CD4-positive, alpha-beta T cell (primary cell): ENCODE measurements around the gene TLE1. TPM values are rescaled to one million over a fixed set of nuclear protein-coding genes. Genes with fewer than 3 reads are reported as not detected.
A peak's percentile ranks its signal among the peaks of the same experiment; 100 is the strongest.

Source experiments
- ATAC-seq: fragments of 200-7000 bp; cut with Tn5 transposase; one replicate; pipeline ENCODE4 v1.10.0; 2022; ENCODE audit warnings: mild to moderate bottlenecking; ENCODE audit not compliant: poor library complexity
- CTCF ChIA-PET: fragments of 350-600 bp; sonication (Branson Sonifier 250); formaldehyde crosslinking; loops from one replicate; lab custom pipeline; 2021; ENCODE audit warnings: antibody characterized with exemption, inconsistent platforms; lab: Charles Lee
- POLR2A ChIA-PET: fragments of 350-600 bp; sonication (Branson Sonifier 250); formaldehyde crosslinking; loops from one replicate; lab custom pipeline; 2021; ENCODE audit warnings: antibody characterized with exemption, inconsistent platforms; lab: Charles Lee
- DNase-seq, 14 experiments: peaks; one replicate each; pipeline ENCODE4 v3.0.0-alpha.2; 2013 to 2020; ENCODE audit warnings: mixed read lengths in 2 of 14
- H3K27ac ChIP-seq, 2 donors: one replicate each; pipeline versions ENCODE4 v1.5.1 to v1.7.0; 2013; ENCODE audit warnings: low read length in 2 of 2, low read depth in 1 of 2, mild to moderate bottlenecking in 1 of 2
- H3K27me3 ChIP-seq, 2 experiments: 1 replicate in 1 of 2; 2 replicates in 1 of 2; pipeline versions ENCODE4 v1.6.1 to v1.7.0; 2013; ENCODE audit warnings: low read length in 2 of 2, control low read depth in 1 of 2, mild to moderate bottlenecking in 1 of 2, moderate library complexity in 1 of 2; ENCODE audit not compliant: insufficient read depth in 2 of 2, control insufficient read depth in 1 of 2
- H3K36me3 ChIP-seq: one replicate; pipeline ENCODE4 v1.6.1; 2013; ENCODE audit warnings: low read length, control low read depth; ENCODE audit not compliant: insufficient read depth
- H3K4me1 ChIP-seq: one replicate; pipeline ENCODE4 v1.6.1; 2013; ENCODE audit warnings: low read length, control low read depth; ENCODE audit not compliant: insufficient read depth
- H3K4me3 ChIP-seq: one replicate; pipeline ENCODE4 v1.5.1; 2013; ENCODE audit warnings: mild to moderate bottlenecking, low read length, moderate library complexity
- H3K9me3 ChIP-seq, 2 experiments: 1 replicate in 1 of 2; 2 replicates in 1 of 2; pipeline versions ENCODE4 v1.6.1 to v1.7.0; 2013; ENCODE audit warnings: low read length in 2 of 2, mild to moderate bottlenecking in 2 of 2, control low read depth in 1 of 2, moderate library complexity in 1 of 2; ENCODE audit not compliant: control insufficient read depth in 1 of 2, insufficient read depth in 1 of 2
- H3K27ac Mint-ChIP-seq: one replicate; pipeline ENCODE4 v1.8.0; 2020; ENCODE audit warnings: mixed read lengths
- H3K27me3 Mint-ChIP-seq: one replicate; pipeline ENCODE4 v1.8.0; 2021; ENCODE audit warnings: mixed read lengths
- H3K36me3 Mint-ChIP-seq: one replicate; pipeline ENCODE4 v1.8.0; 2021; ENCODE audit warnings: low read depth, mixed read lengths
- H3K4me1 Mint-ChIP-seq: one replicate; pipeline ENCODE4 v1.8.0; 2021; ENCODE audit warnings: low read depth, mixed read lengths
- H3K4me3 Mint-ChIP-seq: one replicate; pipeline ENCODE4 v1.8.0; 2020; ENCODE audit warnings: mild to moderate bottlenecking, mixed read lengths
- H3K9me3 Mint-ChIP-seq: one replicate; pipeline ENCODE4 v1.8.0; 2020; ENCODE audit warnings: mixed read lengths
- intact Hi-C, 2 experiments: fragments of 100-400 bp; cut with DNase I in 1 of 2; cut with micrococcal nuclease in 1 of 2; formaldehyde crosslinking; loops; one replicate each; pipeline versions ENCODE4 v1.15.1 to v1.9.0; 2023 to 2025; cut with DNase I, micrococcal nuclease
- total RNA-seq, 174 experiments: library from RNA in 2 of 174; stranded (reverse) in 2 of 174; gene quantifications; one replicate each; pipeline ENCODE4 v1.2.3 and lab custom pipeline; 2021 to 2026
- TF ChIP-seq, protein P1 (sequence below): fragments of 200-600 bp; IDR thresholded peaks from one replicate; pipeline ENCODE4 v1.8.0; 2022; ENCODE audit warnings: antibody characterized with exemption, mild to moderate bottlenecking

The TLE1 gene
- total RNA-seq, 2 experiments from 2014 or later = 3.4 to 3.5 TPM

DNA sequence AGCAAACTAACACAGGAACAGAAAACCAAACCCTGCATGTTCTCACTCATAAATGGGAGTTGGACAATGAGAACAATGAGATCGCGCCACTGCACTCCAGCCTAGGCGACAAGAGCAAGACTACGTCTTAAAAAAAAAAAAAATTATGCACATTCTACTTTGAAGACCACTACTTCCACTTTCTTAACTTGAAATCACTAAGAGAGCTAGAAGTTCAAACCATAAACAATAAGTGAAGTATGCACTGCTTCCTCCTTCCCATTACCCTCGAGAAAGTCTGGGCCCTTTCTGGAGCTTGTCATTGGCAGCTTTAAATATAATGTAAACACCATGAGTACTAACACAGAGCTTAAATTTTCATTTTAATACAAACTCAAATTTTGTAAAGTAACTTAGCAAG is 94.9 kb downstream of the TLE1 start:
- no peaks in the 10 kb centered on the region for H3K4me1 ChIP-seq
- POLR2A ChIA-PET = interaction anchor here (0.8 kb wide), 1 partner anchor 30 kb away, joined by 3 read pairs; no protein-coding TSS in a partner anchor
- CTCF ChIA-PET = no interaction called here

DNA sequence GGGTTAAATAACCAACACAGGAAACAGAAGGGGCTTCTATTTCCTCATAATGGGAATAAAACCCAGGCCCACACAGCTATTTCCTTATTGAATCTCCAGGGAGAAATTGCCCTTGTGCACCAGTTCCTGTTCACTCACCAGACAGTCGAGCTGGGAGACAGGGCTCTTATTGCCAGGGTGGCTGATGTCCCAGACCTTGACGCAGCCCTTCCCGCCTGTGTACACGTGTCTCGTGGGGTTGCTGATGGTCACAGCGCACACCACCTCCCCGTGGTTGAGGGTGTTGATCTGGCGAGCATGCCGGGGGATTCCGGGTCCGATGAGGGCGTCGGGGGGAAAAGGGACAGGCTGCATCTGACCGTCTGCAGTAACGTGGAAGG is 96.5 kb downstream of the TLE1 start:
- no peaks in the 10 kb centered on the region for H3K27me3 ChIP-seq
- Mint-ChIP-seq H3K27me3 (peaks cover 4% of the 10 kb centered on the region), H3K4me3 (no peak overlapping the region), H3K27ac (no peak overlapping the region), H3K9me3 (no peaks in the 10 kb centered on the region), H3K36me3 (no peaks in the 10 kb centered on the region), H3K4me1 (peaks cover 9% of the 10 kb centered on the region)
- CTCF ChIA-PET = no interaction called here
- H3K9me3 ChIP-seq = peaks cover 0 to 15% of the 10 kb centered on the region in 2 experiments
- no peak overlapping the region for H3K4me3 ChIP-seq
- ATAC-seq (no peak), DNase-seq (peak in 1 of 14 experiments; percentile 9)
- H3K27ac ChIP-seq = no peak overlapping the region
- intact Hi-C loops = no loop called here
- TF ChIP-seq, protein P1, sequence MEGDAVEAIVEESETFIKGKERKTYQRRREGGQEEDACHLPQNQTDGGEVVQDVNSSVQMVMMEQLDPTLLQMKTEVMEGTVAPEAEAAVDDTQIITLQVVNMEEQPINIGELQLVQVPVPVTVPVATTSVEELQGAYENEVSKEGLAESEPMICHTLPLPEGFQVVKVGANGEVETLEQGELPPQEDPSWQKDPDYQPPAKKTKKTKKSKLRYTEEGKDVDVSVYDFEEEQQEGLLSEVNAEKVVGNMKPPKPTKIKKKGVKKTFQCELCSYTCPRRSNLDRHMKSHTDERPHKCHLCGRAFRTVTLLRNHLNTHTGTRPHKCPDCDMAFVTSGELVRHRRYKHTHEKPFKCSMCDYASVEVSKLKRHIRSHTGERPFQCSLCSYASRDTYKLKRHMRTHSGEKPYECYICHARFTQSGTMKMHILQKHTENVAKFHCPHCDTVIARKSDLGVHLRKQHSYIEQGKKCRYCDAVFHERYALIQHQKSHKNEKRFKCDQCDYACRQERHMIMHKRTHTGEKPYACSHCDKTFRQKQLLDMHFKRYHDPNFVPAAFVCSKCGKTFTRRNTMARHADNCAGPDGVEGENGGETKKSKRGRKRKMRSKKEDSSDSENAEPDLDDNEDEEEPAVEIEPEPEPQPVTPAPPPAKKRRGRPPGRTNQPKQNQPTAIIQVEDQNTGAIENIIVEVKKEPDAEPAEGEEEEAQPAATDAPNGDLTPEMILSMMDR = no peak
- no peaks in the 10 kb centered on the region for H3K36me3 ChIP-seq
- POLR2A ChIA-PET = no interaction called here
- no peaks in the 10 kb centered on the region for H3K4me1 ChIP-seq

More for the DNA sequence above, 94.9 kb downstream of the TLE1 start:
- no peaks in the 10 kb centered on the region for H3K36me3 ChIP-seq
- no peak overlapping the region for H3K27ac ChIP-seq
- no peaks in the 10 kb centered on the region for H3K27me3 ChIP-seq
- H3K4me3 Mint-ChIP-seq = no peak overlapping the region
- H3K27ac Mint-ChIP-seq = no peak overlapping the region
- peaks cover 9% of the 10 kb centered on the region for H3K4me1 Mint-ChIP-seq
- peaks cover 4% of the 10 kb centered on the region for H3K27me3 Mint-ChIP-seq
- H3K9me3 Mint-ChIP-seq = no peaks in the 10 kb centered on the region
- no peak for ATAC-seq
- no peak overlapping the region for H3K4me3 ChIP-seq
- TF ChIP-seq, protein P1 = no peak
- peaks cover 0 to 15% of the 10 kb centered on the region in 2 experiments for H3K9me3 ChIP-seq
- intact Hi-C loops = no loop called here
- no peak for DNase-seq
- no peaks in the 10 kb centered on the region for H3K36me3 Mint-ChIP-seq

DNA sequence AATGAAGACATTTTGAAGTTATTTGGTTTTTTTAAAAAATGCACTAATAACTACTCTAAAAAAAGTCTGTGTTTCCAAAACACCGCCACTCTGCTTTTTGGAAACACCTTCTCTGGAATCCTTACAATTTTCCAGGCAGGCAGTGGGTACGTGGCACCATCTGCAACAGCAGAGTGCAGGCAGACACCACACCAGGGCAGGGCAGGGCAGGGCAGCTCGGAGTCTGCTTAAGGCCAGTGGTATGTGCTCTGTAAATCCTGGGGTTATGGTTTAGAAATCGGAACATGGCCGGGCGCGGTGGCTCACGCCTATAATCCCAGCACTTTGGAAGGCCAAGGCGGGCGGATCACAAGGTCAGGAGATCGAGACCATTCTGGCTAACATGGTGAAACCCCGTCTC is 97.6 kb downstream of the TLE1 start:
- Mint-ChIP-seq H3K36me3 (no peaks in the 10 kb centered on the region), H3K27ac (no peak overlapping the region), H3K4me3 (no peak overlapping the region), H3K27me3 (peaks cover 4% of the 10 kb centered on the region), H3K4me1 (peaks cover 3% of the 10 kb centered on the region), H3K9me3 (no peaks in the 10 kb centered on the region)
- no peaks in the 10 kb centered on the region for H3K4me1 ChIP-seq
- POLR2A ChIA-PET = no interaction called here
- no peak for ATAC-seq
- H3K27ac ChIP-seq = no peak overlapping the region
- no peaks in the 10 kb centered on the region for H3K36me3 ChIP-seq
- TF ChIP-seq, protein P1 = no peak
- CTCF ChIA-PET = no interaction called here
- DNase-seq = no peak
- no peaks in the 10 kb centered on the region for H3K27me3 ChIP-seq
- peaks cover 0 to 15% of the 10 kb centered on the region in 2 experiments for H3K9me3 ChIP-seq
- no peak overlapping the region for H3K4me3 ChIP-seq
- intact Hi-C loops = no loop called here
